SK-N-MC (cell line): ENCODE measurements around the gene ATP6V0A1.

ENCODE experiments used
- EZH2 ChIP-seq: fragments of 200-600 bp; sonication (generic); IDR thresholded peaks from one replicate; pipeline ENCODE4 v1.6.1; 2017; ENCODE audit warnings: antibody characterized with exemption
- FOXP2 ChIP-seq: optimal IDR thresholded peaks from 2 replicates; pipeline ENCODE3; 2011; ENCODE audit warnings: mild to moderate bottlenecking, moderate library complexity; ENCODE audit not compliant: insufficient read depth; ENCODE audit errors: extremely low read length, control extremely low read depth

GRCh38 chr17:42409523-42410318 is 49.0 kb upstream of the ATP6V0A1 start:
- TF ChIP-seq FOXP2 (no peak), EZH2 (no peak)
